Sciatic nerve (tissue), 2 donors: ENCODE measurements around the gene CAPN12. TPM values are rescaled to one million over a fixed set of nuclear protein-coding genes. Genes with fewer than 3 reads are reported as not detected.
A peak's percentile ranks its signal among the peaks of the same experiment; 100 is the strongest.
"Not testable (repeated sequence)": the region's sequence is repeated elsewhere in the genome, so short reads cannot be mapped to it uniquely, and the experiment has no call there.

ENCODE experiments used
- ATAC-seq: fragments of 200-7000 bp; cut with Tn5 transposase; one replicate; pipeline ENCODE4 v1.9.1; 2020; ENCODE audit warnings: mild to moderate bottlenecking, moderate library complexity
- DNase-seq: peaks from one replicate; pipeline ENCODE4 v3.0.0-alpha.2; 2020; ENCODE audit warnings: low spot score
- intact Hi-C: fragments of 100-400 bp; cut with DNase I; formaldehyde crosslinking; loops from one replicate; pipeline ENCODE4 v1.14.2; 2022
- total RNA-seq: library from RNA; stranded (reverse); fragmentation: NEBNext Ultra II Directional; extraction: Animal tissue kit (Norgen Biotek cat#: 25700); gene quantifications from one replicate; pipeline ENCODE4 v1.2.1, GENCODE V29; 2021
- donor health status: DM: no; HTN: no; CAD: no.
- donor health status: DM: no; HTN: no; CAD: no.

The CAPN12 gene
- total RNA-seq, 1 donor from 2014 or later = 5.6 TPM

DNA sequence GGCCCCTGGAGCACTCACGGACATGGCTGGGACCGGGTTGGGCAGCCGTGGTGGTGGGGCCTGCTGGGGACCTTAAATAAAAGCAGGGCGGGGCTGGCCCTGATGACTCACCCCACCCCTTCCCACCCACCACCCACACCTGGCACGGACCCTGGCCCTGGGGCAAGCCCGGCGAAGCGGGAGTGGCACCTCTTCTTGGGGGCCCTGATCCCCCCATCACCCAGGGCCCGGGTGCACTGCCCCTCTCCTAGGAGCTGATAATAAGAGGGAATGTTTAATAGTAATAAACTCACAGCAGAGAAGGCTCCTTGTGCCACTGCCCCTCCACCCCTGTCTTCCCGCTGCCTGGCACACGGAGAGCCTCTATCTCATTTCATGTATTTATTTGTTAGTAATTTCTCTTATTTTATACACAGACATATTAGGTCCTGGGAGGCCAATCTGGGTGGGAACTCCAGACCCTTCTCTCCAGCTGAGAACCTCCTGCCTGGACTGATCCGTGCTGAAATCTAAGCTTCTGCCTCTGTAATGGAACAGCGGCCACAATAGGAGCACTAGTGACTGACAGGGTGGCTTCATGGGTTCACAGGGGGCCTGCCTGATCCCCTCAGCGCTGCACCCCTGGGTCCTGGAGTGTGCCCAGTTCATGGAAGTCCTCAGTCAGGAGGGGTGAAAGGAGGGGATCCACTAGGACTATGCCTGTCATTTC is 29.3 kb upstream of the CAPN12 start, which contains the start of gene LGALS7:
LGALS7 (minus strand) TSS at position 49 of the 709 bp plus-strand sequence; CDS start at position 24, 25 bp downstream.
- ATAC-seq (no peak), DNase-seq (no peak)
- intact Hi-C loops = no loop called here

DNA sequence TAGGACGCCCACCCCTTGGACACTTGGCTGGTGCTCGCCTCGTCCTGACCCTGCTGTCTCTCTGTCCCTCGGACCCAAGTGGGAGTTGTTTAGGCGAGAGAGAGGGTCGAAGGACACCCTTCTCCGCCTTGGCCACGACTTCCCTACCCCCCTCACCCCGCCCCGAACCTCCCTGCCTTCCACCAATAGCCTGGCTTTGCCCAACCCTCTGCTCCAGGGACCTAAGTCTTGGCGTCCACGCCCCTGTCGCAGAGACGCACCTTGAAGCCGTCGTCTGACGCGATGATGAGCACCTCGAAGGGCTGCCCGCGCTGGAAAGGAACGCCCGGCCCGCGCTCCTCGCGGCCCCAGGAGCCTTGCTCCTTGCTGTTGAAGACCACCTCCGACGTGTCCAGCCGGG is 27.3 kb upstream of the CAPN12 start:
- DNase-seq, intact Hi-C loops: not testable (repeated sequence)
- peak; percentile 5 for ATAC-seq

DNA sequence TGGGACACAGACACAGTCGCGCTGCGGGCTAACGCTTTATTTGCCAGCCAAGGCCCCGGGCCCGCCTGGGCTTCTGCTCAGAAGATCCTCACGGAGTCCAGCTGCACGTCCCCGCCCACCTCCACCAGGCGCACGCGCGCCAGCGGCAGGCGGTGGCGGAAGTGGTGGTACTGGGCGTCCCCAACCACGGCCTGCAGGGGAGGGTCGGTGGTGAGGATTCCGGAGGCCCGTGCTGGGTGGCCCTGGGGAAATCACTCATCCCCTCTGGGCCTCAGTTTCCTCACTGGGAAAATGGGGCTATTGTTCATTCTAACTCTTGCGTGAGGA is 26.6 kb upstream of the CAPN12 start:
- intact Hi-C loops, DNase-seq: not testable (repeated sequence)
- peak; percentile 94 for ATAC-seq

DNA sequence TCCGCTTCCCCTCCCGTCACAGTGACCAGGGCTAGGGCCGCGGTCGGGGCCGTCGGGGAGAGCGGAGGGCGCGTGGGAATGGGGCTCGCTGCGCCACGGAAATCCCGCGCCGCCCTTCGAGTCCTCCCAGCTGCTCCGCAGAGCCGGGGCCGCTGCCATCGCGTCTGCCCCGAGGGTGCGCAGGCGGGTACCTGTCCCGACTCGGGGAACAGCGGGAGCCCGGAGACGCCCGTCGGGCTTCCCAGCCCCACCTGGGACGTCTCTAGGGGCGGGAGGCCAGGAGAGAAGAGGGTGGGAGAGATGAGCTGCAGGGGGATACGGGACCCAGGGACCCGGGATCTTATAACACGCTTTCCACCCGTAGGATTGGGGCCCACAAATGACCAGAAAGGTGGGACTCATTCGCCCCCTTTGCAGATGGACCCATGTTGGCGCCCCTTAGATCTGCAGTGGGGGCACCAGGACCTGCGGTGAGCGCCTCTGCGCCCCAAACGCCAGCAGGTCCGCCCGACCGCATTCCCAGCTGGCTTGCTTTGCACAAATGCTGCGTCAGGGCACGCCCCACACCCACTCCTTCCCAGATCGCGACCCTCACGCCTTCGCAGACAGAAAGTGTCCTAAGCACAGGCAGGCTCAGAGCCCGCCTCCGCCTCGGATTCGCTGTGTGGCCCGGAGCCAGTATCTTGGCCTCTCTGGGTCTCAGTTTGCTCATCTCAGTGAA is 26.1 kb upstream of the CAPN12 start:
- DNase-seq, intact Hi-C loops: not testable (repeated sequence)
- ATAC-seq = peak; percentile 39

DNA sequence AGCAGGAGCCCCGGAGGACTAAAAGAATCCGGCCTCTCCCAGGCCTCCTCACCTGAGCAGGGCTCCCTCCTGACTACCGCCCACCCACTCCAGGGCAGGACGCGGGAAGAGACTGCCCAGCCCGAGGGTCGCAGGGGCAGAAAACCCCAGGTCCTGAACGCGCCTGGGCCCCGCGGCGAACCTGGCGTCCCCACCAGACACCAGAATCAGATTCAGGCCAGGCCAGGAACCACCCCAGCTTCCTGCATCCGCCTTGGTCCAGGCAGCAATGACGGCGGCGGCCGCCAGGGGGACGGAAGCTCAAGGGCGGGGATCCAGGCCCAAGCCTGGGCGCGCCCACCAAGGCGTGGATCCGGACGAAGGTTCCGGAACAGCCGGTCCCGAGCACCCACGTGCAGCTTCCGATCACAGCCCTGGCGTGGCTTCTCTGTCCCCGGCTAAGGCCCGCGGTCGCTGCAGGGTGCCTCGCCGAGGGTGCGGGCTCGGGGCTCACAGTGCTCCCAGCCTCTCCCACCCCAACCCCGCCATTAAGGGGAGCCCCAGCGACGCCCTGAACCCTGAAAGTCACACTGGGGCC is 25.4 kb upstream of the CAPN12 start:
- intact Hi-C loops = no loop called here
- DNase-seq (peak; percentile 94), ATAC-seq (peak; percentile 87)

DNA sequence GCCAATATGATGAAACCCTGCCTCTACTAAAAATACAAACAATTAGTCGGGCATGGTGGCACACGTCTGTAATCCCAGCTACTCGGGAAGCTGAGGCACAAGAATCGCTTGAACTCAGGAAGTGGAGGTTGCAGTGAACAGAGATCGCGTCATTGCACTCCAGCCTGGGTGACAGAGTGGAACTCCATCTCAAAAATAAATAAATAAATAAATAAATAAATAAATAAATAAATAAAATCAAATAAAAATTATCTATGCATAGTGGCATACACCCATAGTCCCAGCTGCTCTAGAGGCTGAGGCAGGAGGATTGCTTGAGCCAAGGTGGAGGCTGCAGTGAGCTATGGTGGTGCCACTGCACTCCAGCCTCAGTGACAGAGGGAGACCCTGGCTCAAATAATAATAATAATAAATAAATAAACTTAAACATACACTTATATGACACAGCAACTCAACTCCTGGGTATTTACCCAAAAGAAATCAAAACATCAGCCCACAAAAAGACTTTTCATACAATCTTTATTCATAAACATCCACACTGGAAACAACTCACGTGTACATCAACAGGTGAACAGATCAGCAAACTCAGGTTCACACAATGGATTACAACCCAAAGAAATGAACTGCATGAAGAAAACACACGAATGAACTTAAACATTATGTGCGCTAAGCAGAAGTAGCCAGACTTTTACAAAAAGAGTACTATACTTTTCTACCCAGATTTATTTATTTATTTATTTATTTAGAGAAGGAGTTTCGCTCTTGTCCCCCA is 22.2 kb upstream of the CAPN12 start:
- intact Hi-C loops = no loop called here
- ATAC-seq (no peak), DNase-seq (peak; percentile 21)

DNA sequence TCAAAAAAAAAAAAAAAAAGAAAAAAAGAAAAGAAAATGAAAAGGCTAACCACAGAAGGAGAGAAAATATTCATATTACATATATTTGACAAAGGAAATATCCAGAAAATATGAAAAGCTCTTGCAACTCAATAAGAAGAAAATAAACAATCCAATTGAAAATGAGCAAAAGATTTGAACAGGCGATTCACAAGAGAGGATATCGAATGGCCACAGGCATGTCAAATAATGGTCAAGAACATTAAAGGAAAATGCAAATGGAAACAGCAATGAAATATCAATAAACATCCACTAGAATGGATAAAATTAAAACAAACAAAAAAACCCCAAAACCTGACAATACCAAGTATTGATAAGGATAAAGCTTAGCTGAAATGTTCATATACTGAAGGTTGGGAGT is 20.9 kb upstream of the CAPN12 start:
- intact Hi-C loops = no loop called here
- DNase-seq = no peak
- no peak for ATAC-seq

DNA sequence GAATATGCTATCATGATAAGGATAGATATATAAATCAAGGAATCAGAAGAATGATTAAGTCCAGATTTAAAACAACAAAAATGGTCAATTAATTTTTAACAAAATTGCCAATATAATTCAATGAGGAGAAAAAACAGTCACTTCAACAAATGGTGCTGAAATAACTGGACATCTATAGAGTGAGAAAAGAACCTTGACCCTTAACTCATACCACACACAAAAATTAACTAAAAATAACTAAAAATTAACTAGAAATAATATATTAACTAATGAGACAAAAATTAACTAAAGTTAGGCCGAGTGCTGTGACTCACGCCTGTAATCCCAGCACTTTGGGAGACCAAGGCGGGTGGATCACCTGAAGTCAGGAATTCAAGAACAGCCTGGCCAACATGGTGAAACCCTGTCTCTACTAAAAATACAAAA is 19.5 kb upstream of the CAPN12 start:
- no peak for DNase-seq
- intact Hi-C loops = no loop called here
- no peak for ATAC-seq

DNA sequence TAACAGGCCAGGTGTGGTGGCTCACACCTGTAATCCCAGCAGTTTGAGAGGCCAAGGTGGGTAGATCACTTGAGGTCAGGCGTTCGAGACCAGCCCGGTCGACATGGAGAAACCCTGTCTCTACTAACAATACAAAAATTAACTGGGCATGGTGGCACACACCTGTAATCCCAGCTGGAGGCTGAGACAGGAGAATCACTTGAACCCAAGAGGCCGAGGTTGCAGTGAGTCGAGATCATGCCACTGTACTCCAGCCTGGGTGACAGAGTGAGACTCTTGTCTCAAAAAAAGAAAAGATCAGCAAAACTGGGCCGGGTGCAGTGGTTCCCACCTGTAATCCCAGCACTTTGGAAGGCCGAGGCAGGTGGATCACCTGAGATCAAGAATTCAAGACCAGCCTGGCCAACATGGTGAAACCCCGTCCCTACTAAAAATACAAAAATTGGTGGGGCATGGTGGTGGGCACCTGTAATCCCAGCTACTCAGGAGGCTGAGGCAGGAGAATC is 17.7 kb upstream of the CAPN12 start:
- intact Hi-C loops, ATAC-seq: not testable (repeated sequence)
- peak; percentile 28 for DNase-seq

DNA sequence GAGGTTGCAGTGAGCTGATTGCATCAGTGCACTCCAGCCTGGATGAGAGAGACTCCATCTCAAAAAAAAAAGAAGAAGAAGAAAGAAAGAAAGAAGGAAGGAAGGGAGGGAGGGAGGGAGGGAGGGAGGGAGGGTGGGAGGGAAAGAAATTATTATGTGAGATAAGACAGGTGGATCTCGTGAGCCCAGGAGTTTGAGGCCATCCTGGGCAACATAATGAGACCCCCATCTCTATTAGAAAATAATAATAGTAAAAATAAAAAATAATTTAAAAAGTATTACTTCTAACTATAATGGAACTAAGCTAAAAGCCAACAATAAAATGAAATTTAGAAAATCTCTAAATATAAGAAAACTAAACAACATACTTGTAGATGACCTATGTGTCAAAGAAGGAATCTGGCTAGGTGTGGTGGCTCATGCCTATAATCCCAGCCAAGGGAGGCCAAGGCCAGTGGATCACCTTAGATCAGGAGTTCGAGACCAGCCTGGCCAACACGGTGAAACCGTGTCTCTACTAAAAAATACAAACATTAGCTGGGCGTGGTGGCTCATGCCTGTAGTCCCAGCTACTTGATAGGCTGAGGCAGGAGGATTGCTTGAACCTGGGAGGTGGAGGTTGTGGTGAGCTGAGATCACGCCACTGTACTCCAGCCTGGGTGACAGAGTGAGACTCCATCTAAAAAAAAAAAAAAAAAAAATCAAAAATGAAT is 16.7 kb upstream of the CAPN12 start:
- intact Hi-C loops, ATAC-seq: not testable (repeated sequence)
- DNase-seq = peak; percentile 10

DNA sequence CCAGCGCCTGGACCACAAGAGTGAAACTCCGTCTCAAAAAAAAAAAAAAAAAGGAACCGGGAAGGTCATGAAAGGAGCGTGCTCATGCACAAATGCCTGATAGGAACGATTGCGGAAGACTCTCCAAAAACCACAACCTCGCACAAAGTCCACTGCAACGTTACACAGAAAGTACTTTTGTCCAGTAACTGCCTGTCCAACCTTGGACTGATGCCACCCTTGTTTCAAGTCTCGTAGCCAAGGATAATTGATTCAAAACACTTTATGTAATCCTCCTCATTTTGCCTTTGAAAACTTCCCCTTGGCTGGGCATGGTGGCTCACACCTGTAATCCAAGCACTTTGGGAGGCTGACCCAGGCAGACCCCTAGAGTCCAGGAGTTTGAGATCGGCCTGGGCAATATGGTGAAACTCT is 15.3 kb upstream of the CAPN12 start:
- ATAC-seq (peak; percentile 26), DNase-seq (peak; percentile 17)
- intact Hi-C loops = no loop called here

DNA sequence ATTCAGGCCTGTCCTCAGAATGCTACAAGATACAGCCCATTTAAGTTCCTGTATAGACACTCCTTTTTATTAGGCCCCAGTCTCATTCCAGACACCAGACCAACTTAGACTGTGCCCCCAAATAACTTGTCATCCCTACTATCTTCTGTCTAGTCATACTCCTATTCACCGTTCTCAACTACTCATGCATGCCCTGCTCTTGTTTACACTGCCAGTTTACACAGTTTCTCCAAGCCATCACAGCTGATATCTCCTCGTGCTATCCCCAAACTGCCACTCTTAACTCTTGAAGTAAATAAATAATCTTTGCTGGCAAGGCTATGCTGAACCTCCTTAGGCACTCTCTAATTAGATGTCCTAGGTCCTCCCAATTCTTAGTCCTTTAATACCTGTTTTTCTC is 9.9 kb upstream of the CAPN12 start:
- ATAC-seq, intact Hi-C loops, DNase-seq: not testable (repeated sequence)

DNA sequence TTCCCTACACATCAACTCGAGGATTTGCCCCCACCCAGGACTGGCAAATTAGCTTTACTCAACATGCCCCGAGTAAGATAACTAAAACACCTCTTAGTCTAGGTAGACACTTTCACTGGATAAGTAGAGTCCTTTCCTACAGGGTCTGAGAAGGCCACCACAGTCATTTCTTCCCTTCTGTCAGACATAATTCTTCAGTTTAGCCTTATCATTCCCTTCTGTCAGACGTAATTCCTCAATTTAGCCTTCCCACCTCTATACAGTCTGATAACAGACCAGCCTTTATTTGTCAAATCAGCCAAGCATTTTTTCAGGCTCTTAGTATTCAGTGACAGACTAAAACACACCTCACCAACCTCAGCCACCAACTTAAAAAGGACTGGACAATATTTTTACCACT is 9.5 kb upstream of the CAPN12 start:
- DNase-seq, intact Hi-C loops, ATAC-seq: not testable (repeated sequence)

DNA sequence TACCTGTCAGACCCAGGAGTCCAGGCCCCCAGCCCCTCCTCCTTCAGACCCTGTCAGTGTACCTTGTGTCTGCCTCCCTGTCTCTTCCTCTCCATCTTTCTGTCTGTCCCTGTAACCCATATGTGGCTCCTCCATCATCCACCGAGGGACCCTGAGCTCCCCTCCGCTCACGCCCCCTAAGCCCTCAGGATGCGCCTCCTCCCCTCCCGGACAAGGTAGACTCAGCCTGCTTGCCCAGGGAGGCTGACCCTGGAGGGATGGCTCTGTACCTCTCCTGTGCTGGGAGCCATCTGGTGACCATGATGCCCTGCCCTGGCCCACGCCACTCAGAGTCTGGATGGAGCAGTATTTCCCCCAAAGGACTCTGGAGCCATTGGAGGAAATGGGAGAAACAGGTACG is 1.0 kb upstream of the CAPN12 start:
- intact Hi-C loops = no loop called here
- ATAC-seq (peak; percentile 14), DNase-seq (no peak)

DNA sequence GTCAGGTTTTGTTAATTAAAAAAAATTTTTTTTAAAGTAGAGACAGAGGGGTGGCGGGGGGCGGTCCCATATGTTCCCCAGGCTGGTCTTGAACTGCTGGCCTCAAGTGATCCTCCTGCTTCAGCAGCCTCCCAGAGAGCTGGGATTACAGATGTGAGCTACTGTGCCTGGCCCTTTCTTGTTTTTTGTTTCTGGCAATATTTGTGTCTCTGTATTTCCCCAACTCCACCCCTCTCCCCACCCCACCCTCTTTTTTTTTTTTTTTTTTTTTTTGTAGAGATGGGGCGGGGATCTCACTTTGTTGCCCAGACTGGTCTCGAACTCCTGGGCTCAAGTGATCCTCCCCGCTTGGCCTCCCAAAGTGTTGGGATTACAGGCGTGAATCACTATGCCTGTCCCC is 600 bp upstream of the CAPN12 start:
- ATAC-seq (no peak), DNase-seq (no peak)
- intact Hi-C loops = no loop called here

DNA sequence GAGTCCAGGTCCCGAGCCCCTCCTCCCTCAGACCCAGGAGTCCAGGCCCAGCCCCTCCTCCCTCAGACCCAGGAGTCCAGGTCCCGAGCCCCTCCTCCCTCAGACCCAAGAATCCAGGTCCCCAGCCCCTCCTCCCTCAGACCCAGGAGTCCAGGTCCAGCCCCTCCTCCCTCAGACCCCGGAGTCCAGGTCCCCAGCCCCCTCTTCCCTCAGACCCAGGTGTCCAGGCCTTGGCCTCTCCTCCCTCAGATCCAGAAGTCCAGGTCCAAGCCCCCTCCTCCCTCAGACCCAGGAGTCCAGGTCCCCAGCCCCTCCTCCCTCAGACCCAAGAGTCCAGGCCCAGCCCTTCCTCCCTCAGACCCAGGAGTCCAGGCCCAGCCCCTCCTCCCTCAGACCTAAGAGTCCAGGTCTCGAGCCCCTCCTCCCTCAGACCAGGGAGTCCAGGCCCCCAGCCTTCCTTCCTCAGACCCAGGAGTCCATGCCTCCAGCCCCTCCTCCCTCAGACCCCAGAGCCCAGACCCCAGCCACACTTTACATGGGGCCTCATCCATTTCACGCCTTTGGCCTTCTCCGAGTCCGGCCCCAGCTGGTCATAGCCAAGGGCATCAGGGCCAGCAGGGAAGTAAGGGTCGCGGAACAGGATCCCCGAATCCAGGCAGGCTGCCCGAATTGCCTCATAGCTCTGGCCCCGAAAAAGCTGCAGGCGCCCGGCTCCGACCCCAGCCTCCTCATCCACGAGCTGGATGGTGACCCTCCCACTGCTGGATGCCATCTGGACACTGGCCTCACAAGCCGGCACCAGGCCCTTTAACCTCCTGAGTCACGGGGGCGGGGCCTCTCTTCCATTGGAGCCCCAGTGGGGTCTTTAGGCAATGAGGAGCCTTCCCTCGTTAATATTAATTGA is 628 bp downstream of the CAPN12 start:
- intact Hi-C loops = no loop called here
- DNase-seq (peak; percentile 59), ATAC-seq (no peak)

DNA sequence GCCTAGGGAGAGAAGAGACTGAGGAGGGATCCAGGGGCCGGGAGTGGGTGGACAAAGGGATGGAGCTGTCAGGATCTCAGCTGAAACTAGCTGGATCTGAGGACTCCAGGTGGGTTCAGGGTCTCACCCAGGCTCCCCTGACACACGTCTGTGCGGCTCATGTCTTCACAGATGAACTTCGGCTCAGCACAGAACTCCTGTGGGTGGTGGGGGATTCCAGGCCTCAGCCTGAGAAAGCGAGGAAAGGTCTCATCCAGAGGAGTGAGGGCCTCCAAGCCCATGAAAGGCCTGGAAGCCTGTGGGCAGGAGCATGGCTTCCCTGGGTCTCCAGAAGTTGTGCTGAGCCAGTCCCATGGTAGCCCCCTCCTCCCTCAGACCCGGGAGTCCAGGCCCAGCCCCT is 1.4 kb downstream of the CAPN12 start:
- DNase-seq (peak; percentile 39), ATAC-seq (no peak)
- intact Hi-C loops = no loop called here

DNA sequence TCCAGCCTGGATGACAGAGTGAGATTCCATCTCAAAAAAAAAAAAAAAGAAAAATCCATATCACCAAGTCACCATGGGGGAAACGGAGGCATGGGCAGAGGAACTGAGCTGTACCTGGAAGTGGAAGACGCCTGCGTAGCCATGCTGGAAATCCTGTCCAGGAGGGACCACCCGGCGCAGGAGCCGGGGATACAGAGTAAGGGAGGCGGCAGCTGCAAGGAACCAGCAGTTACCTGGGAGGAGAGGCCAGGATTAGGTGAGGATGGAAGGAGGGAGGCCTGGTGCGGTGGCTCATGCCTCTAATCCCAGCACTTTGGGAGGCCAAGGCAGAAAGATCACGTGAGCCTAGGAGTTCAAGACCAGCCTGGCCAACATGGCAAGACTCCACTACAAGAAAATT is 2.0 kb downstream of the CAPN12 start:
- intact Hi-C loops = no loop called here
- DNase-seq (peak; percentile 42), ATAC-seq (no peak)
